Measurements from ENCODE around the gene RELN.

RELN gene

DNA sequence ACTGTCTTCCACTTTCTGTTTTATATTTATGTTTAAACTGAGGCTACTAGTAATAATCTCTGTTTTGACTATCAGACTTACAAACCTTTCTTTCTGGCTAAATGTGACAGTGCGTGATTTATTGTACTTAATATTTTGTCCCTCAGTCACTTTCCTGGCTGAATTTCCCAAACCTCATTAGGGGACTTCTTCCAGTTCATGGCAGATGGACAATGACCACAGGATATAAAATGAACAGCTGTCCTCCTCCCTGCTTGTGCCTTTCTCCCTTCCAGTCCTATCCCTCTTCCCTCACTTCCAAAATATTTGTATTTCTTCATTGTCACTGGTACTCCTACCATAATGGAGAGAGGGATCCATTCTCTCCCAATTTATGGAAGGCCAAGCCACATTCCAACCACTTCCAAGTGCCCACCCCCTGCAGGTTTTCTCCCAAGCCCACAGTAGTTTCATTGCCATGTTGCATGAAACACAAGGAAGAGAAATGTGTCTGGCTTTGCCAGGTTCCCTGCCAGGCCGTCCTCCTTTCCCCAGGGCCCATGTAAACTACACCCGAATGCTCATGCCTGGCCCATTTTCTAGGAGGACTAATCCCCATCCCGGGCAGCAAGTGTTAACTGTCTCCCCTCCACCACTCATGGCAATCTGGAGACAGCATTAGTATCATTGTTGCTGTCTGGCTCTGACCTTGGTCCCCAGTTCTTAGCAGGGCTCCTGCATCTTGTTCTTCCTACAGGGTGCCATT lies 273.9 kb downstream of the RELN start:
- TF ChIP-seq ZNF274 (IDR thresholded peaks at IDR 0.05; ENCODE audit: low read depth, low read length), result no peak

DNA sequence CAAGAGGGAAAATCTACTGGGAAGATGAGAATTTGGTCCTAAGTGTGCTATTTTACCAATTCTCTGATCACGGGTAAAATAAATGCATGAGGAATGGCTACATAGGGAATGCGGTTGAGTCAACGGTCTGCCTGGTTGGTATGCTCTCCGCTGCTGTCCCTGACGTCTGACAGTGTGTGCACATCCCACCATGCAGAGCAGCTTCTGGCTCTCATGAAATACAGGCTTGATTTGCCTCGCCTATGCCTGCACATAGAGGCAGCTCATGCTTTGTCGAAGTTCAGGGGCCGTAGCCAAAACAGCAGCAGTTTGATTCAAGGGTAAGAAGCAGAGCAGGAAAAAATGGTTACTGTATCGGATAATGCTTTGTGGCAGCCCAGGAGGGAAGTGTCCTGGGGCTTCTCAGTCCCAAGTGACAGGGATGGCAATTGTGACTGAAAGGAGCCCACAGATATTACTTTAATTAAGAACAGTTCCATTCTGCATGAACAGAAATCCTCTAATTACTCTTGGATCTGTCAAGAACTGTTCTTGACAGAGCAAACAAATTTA lies 275.0 kb downstream of the RELN start:
- no peak overlapping the region for H3K4me3 ChIP-seq (ENCODE audit: low read length)
- no peak for TF ChIP-seq ZNF274 (IDR thresholded peaks at IDR 0.05; ENCODE audit: low read depth, low read length)

More for the DNA sequence above, 273.9 kb downstream of the RELN start:
- no peak overlapping the region for H3K4me3 ChIP-seq (ENCODE audit: low read length)

DNA sequence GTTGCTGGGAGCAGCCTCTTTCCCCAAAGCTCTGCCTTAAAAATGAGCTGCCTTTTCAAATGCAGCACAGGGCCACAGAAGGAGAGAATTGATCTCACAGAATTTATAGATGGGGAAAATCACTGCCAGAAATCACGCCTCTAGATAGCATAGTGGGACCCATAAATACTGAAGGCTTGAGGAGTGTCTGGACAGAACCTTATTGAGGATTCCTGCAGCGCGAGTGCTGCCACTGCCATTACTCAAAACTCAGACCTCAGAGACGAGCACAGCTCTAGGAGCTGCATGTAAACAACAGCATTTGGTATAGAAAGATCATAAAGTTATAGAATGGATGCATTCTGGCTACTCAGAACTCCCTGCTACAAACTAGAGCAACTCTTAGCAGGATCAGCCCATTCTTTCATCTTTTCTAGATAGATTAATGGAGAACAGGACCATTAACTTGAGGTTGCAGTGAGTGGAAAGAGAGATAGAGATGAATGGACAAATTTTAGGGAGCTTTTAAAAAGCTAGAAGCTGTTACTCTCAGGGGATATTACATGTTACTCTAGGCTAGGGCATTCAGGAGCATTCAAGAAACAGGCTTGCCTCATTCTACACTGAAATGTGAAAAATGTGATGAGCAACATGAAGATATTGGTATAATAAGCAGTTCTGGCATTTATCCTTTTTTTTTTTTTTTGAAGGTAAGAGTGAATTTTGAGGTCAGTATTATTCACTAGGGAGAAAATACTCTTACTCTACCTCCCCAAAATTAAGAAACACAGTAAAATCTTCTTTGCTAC lies 276.3 kb downstream of the RELN start:
- TF ChIP-seq ZNF274 (IDR thresholded peaks at IDR 0.05; ENCODE audit: low read depth, low read length), result no peak
- H3K4me3 ChIP-seq (ENCODE audit: low read length), result no peak overlapping the region

DNA sequence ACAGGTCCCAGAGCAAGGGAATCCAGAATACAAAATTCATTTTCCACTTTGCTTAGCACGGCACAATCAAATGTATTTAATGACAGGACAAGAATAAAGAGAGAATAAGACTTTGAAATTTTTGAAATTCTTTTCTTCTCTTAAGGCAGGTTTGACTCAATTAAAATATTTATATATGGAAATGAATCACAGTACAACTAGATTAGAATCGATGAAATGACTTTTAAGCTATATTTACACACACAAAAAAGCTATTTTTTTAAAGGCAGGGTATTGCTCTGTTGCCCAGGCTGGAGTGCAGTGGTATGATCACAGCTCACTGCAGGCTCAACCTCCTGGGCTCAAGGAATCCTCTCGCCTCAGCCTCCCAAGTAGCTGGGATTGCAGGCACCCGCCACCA lies 278.0 kb downstream of the RELN start:
- TF ChIP-seq ZNF274 (IDR thresholded peaks at IDR 0.05; ENCODE audit: low read depth, low read length), result no peak
- H3K4me3 ChIP-seq (ENCODE audit: low read length), result no peak overlapping the region

DNA sequence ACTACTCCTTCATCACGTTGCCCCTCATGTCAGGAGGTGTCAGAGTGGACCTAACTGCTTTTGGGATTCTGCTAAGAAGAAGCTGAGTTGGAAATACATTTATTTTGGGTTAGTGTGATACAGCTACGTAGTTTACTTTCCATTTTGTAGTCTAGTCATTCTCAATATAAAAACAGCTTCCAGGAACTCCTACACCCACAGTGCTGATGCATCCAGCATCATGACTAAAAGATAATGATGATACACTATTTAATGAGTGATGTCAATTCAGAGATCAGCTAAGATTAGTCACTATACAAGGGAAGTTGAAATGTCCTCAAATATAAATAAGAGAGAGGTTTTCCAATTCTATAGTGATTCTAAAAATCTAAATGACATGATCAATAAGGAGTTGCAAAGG lies 279.2 kb downstream of the RELN start:
- no peak for TF ChIP-seq ZNF274 (IDR thresholded peaks at IDR 0.05; ENCODE audit: low read depth, low read length)
- no peak overlapping the region for H3K4me3 ChIP-seq (ENCODE audit: low read length)

DNA sequence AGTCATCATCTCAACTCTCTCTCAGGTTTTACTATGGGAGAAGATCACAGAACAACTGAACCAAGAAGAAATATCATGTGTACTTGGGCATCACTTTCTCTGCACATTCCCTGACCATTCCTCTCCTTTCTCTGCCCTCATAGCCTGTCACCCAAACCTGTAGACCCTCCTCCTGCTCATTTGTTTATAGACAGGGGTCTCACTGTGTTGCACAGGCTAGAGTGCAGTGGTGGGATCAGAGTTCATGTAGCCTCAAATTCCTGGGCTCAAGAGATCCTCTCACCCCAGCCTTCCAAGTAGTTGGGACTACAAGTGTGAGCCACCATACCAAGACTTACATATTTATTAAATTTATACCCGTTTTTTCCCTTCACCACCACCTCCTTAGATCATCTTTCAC lies 282.7 kb downstream of the RELN start:
- H3K4me3 ChIP-seq (ENCODE audit: low read length), result no peak overlapping the region
- no peak for TF ChIP-seq ZNF274 (IDR thresholded peaks at IDR 0.05; ENCODE audit: low read depth, low read length)

DNA sequence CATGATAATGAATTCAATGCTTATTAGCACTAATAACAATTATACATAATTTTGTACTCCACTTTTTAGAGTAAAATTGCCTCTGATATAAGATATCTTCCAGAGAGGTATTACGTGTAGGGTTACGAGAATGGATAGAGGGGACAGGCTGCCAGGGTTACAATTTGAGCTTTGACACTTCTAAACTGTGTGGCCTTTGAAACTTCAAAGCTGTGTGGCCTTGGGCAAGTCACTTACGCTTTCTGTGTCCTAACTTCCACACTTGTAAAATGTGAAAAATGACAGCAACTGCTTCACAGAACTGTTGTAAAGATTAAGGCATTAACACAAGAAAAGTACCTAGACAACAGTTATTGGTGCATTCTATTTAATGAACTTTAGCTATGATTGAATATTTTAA lies 283.9 kb downstream of the RELN start:
- no peak for TF ChIP-seq ZNF274 (IDR thresholded peaks at IDR 0.05; ENCODE audit: low read depth, low read length)
- H3K4me3 ChIP-seq (ENCODE audit: low read length), result no peak overlapping the region

DNA sequence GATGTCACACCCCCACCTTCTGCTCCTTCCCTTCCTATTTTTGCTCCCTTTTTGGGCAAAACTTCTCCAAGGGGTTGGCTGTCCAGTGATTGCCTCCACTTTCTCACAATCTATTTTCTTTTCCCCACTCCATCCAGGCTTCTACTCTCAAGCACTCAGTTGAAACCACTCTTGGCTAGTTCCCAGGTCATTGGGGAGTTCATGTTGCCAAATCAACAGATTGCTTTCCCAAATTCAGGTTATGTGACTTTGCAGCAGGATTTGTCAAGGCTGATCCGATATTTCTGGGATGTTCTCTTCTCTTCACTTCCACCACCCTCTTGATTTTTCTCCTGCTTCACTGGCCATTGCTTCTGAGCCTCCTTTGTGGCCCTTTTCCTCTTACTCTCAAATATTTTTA lies 284.8 kb downstream of the RELN start:
- no peak overlapping the region for H3K4me3 ChIP-seq (ENCODE audit: low read length)
- TF ChIP-seq ZNF274 (IDR thresholded peaks at IDR 0.05; ENCODE audit: low read depth, low read length), result no peak

DNA sequence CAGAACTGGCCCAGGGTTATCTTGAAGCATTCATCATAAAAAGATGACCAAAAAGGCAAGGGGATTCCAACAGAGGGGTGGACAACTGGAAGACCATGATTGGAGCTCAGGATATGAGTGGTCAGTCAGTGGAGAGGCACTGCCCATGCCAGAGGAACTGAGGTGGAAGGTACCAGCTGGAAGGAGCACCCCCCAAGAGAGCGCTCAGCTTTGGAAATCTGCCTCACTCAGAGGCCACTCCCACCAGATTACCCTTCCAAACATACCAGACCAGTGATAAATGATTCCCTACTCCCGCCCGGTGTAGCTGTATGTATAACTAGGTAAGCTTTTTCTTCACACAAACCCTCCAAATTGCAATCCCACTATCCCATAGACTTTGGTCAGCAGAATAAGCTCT lies 286.5 kb downstream of the RELN start:
- no peak overlapping the region for H3K4me3 ChIP-seq (ENCODE audit: low read length)
- no peak for TF ChIP-seq ZNF274 (IDR thresholded peaks at IDR 0.05; ENCODE audit: low read depth, low read length)

DNA sequence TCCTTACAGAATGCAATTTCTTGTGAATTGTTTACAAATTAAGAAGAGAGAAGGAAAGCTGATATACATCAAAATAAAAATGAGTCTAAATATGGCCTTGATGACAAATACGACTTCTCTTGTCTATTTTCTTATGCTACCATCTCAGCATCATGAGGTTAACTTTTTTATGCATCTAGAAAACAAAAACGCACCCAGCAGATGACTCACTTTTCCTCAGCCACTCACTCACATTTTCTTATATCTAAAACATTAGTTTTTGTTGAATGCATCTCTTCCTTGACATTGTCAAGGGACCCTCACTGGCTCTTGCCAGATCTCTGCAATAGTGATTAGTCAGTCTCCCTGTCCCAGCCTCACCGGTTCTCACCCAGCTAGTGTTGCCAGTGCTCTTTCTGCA lies 287.0 kb downstream of the RELN start:
- H3K4me3 ChIP-seq (ENCODE audit: low read length), result no peak overlapping the region
- no peak for TF ChIP-seq ZNF274 (IDR thresholded peaks at IDR 0.05; ENCODE audit: low read depth, low read length)

DNA sequence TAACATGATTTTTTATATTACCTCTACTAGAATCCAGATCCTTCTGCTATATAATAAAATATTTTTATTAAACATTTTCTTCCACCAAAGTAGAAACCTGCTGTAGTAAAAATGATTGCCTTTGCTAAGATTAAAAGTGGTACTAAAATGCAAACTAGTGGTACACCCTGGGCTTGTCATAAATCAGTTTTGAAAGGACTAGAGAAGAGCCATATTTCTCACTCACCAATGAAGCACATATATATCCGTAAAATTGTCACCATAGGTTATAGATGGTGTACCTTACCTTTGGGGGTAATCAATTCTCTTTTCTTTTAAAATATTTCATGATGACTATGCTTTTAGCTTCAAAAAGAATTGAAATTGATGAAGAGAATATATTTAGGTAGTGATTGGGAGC lies 290.4 kb downstream of the RELN start:
- no peak overlapping the region for H3K4me3 ChIP-seq (ENCODE audit: low read length)
- TF ChIP-seq ZNF274 (IDR thresholded peaks at IDR 0.05; ENCODE audit: low read depth, low read length), result no peak

DNA sequence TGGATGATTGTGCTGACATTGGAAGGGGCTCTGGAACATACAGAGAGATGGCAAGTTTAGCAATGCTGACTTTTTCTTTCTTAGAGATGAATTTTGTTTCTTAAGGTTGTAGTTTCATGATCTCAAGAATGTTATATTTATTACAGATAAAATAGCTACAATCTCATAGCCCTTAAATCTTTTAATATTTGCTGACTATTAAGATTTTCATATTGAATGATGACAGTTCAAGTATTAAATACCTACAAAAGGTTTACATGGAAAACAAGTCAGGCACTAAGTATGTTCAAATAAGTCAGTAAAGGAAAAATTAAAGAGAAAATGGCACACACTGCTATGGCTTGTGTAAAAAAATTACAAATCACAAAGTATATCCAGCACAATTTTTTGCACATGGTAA lies 291.4 kb downstream of the RELN start:
- TF ChIP-seq ZNF274 (IDR thresholded peaks at IDR 0.05; ENCODE audit: low read depth, low read length), result no peak

DNA sequence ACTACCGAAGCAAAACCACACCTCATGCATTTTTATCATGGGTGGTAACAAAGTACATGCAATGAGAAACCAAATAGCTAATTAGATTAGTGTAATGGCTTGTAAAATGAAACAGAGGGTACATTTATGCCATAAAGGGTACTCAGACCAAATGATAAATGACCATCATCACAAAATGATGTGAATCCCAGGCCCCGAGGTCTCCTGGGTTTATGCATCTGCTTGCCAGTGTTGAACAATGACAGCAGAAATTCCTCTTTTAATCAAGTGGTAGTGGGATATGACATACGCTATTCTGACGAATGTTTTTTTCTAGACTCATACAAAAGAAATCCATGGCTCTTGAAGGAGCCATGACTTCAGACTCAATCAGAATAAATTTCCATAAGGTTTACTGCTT lies 293.9 kb downstream of the RELN start:
- TF ChIP-seq ZNF274 (IDR thresholded peaks at IDR 0.05; ENCODE audit: low read depth, low read length), result no peak
- H3K4me3 ChIP-seq (ENCODE audit: low read length), result no peak overlapping the region

More for the DNA sequence above, 291.4 kb downstream of the RELN start:
- no peak overlapping the region for H3K4me3 ChIP-seq (ENCODE audit: low read length)

DNA sequence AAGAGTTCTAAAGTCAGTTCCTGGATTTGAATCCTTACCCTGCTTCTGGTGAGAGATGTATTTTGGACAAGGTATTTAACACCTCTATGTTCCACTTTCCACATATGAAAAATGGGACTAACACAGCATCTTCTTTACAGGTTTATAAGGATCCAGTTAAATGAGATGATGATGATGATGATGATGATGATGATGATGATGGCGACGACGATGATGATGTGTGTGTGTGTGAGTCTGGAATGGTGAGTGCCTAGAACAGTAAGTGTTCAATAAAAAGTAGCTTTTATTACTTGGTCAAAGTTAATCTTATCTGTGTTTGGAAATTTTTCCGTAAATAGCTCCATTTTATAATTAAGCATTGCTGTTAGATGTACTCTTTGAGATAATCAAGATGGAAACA lies 295.2 kb downstream of the RELN start:
- no peak overlapping the region for H3K4me3 ChIP-seq (ENCODE audit: low read length)
- no peak for TF ChIP-seq ZNF274 (IDR thresholded peaks at IDR 0.05; ENCODE audit: low read depth, low read length)

DNA sequence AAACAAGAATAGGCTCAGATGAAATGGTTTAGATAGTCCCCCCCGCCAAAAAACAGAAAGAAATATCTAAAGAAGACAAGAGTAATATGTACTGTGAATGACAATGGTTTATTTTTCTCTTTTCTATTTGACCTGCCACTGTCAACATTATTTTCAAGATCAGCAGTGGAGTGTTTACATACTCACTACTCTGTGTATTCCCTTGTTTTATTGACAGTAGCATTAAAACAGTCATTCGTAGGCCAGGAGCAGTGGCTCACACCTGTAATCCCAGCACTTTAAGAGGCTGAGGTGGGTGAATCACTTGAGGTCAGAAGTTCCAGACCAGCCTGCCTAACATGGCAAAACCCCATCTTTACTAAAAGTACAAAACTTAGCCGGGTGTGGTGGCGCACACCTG lies 298.2 kb downstream of the RELN start:
- no peak for TF ChIP-seq ZNF274 (IDR thresholded peaks at IDR 0.05; ENCODE audit: low read depth, low read length)
- H3K4me3 ChIP-seq (ENCODE audit: low read length), result no peak overlapping the region
